ENCODE measurements around the gene MBTPS1.

The MBTPS1 gene

GRCh38 chr16:84031556-84031955, 85.2 kb downstream of the MBTPS1 start:
- Histone ChIP-seq H3K36me3 (ENCODE audit: control insufficient read depth in 2 of 2, insufficient read depth in 1 of 2, low read length in 2 of 2) (no peaks in the 10 kb centered on the region), H3K27ac (ENCODE audit: extremely low read depth, low read depth, low read length) (no peak overlapping the region), H3K4me1 (ENCODE audit: control insufficient read depth, insufficient read depth, low read length) (no peaks in the 10 kb centered on the region), H3K9me3 (ENCODE audit: control insufficient read depth, insufficient read depth, low read depth, low read length) (no peaks in the 10 kb centered on the region), H3K4me3 (ENCODE audit: low read depth, low read length) (no peak overlapping the region)
- TF ChIP-seq ZNF610 (tag by site-specific recombination; IDR thresholded peaks at IDR 0.05; ENCODE audit: borderline replicate concordance) (no peak), ZNF768 (tag by site-specific recombination; IDR thresholded peaks at IDR 0.05) (no peak), ZNF133 (tag by site-specific recombination; IDR thresholded peaks at IDR 0.05) (no peak), ZNF645 (tag by site-specific recombination; IDR thresholded peaks at IDR 0.05) (no peak), ZBTB48 (tag by site-specific recombination; IDR thresholded peaks at IDR 0.05) (no peak), GLIS2 (tag by site-specific recombination; IDR thresholded peaks at IDR 0.05) (no peak), SCRT2 (tag by site-specific recombination; IDR thresholded peaks at IDR 0.05) (no peak), OVOL3 (tag by site-specific recombination; IDR thresholded peaks at IDR 0.05) (no peak)
- TF ChIP-seq, protein P1, sequence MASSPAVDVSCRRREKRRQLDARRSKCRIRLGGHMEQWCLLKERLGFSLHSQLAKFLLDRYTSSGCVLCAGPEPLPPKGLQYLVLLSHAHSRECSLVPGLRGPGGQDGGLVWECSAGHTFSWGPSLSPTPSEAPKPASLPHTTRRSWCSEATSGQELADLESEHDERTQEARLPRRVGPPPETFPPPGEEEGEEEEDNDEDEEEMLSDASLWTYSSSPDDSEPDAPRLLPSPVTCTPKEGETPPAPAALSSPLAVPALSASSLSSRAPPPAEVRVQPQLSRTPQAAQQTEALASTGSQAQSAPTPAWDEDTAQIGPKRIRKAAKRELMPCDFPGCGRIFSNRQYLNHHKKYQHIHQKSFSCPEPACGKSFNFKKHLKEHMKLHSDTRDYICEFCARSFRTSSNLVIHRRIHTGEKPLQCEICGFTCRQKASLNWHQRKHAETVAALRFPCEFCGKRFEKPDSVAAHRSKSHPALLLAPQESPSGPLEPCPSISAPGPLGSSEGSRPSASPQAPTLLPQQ (tag by site-specific recombination; IDR thresholded peaks at IDR 0.05): no peak
- ChIA-PET POLR2A (no interaction called here), CTCF (interaction anchor here (0.6 to 1.6 kb wide), 2 partner anchors 31 to 59 kb away, joined by 4 to 5 read pairs; no protein-coding TSS in a partner anchor)

GRCh38 chr16:84029297-84030047, 87.3 kb downstream of the MBTPS1 start:
- Histone ChIP-seq H3K36me3 (ENCODE audit: control insufficient read depth in 2 of 2, insufficient read depth in 1 of 2, low read length in 2 of 2) (no peaks in the 10 kb centered on the region), H3K4me3 (ENCODE audit: low read depth, low read length) (no peak overlapping the region), H3K4me1 (ENCODE audit: control insufficient read depth, insufficient read depth, low read length) (no peaks in the 10 kb centered on the region), H3K9me3 (ENCODE audit: control insufficient read depth, insufficient read depth, low read depth, low read length) (no peaks in the 10 kb centered on the region), H3K27ac (ENCODE audit: extremely low read depth, low read depth, low read length) (no peak overlapping the region)
- 0 out of 2 replicates have a peak, but pooled peaks have one; percentile 9 for TF ChIP-seq ZFHX2 (tag by site-specific recombination; conservative IDR thresholded peaks at IDR 0.05)
- no peak for TF ChIP-seq ZNF510 (tag by site-specific recombination; IDR thresholded peaks at IDR 0.05; ENCODE audit: insufficient replicate concordance)
- TF ChIP-seq ZNF112 (tag by site-specific recombination; IDR thresholded peaks at IDR 0.05): no peak
- no peak for TF ChIP-seq ZNF639 (tag by site-specific recombination; IDR thresholded peaks at IDR 0.05)
- no peak for TF ChIP-seq REPIN1 (tag by site-specific recombination; IDR thresholded peaks at IDR 0.05; ENCODE audit: low read depth)
- peak; percentile 24; the same call in 1 of the 2 replicates for TF ChIP-seq EGR2 (tag by site-specific recombination; IDR thresholded peaks at IDR 0.05; ENCODE audit: low read depth)
- POLR2A ChIA-PET: no interaction called here
- CTCF ChIA-PET: interaction anchor here (0.7 kb wide), 1 partner anchor 1175 kb away, joined by 3 read pairs; no protein-coding TSS in a partner anchor

DNA sequence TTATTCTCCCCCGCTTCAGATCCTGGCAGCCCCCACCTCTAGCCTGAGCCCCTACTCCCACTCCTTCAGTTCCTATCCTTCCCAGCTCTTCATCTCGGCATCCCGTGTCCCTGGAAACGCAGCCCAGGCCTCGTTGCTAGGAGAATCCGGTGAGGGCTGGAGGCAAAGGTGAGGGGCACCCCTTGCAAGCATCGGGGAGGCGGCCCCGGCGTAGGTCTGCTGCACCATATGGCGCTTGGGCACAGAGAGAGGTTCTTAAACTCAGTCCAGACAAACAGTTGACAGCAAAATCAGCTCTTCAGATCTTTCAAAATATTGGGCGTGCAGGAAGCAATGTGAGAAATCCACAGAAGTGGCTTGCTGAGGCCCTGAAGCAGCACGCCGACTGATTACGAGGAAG, 89.1 kb downstream of the MBTPS1 start:
- H3K4me1 ChIP-seq (ENCODE audit: control insufficient read depth, insufficient read depth, low read length): no peaks in the 10 kb centered on the region
- no peaks in the 10 kb centered on the region for H3K9me3 ChIP-seq (ENCODE audit: control insufficient read depth, insufficient read depth, low read depth, low read length)
- H3K36me3 ChIP-seq (ENCODE audit: control insufficient read depth in 2 of 2, insufficient read depth in 1 of 2, low read length in 2 of 2): no peaks in the 10 kb centered on the region
- no peak overlapping the region for H3K4me3 ChIP-seq (ENCODE audit: low read depth, low read length)
- no peak overlapping the region for H3K27ac ChIP-seq (ENCODE audit: extremely low read depth, low read depth, low read length)
- POLR2A ChIA-PET: no interaction called here
- CTCF ChIA-PET: interaction anchor here (0.7 to 1.8 kb wide), 3 partner anchors 16 to 38 kb away, joined by 5 to 8 read pairs (median 5); no protein-coding TSS in a partner anchor
- TF ChIP-seq ZBTB48 (tag by site-specific recombination; IDR thresholded peaks at IDR 0.05): no peak
- TF ChIP-seq ZNF530 (tag by site-specific recombination; IDR thresholded peaks at IDR 0.05; ENCODE audit: low read depth): no peak
- TF ChIP-seq SCRT2 (tag by site-specific recombination; IDR thresholded peaks at IDR 0.05): no peak
- no peak for TF ChIP-seq ZSCAN4 (tag by site-specific recombination; IDR thresholded peaks at IDR 0.05)
- no peak for TF ChIP-seq ZNF133 (tag by site-specific recombination; IDR thresholded peaks at IDR 0.05)
- TF ChIP-seq PRDM1 (tag by site-specific recombination; IDR thresholded peaks at IDR 0.05): no peak
- no peak for TF ChIP-seq ZNF311 (tag by site-specific recombination; IDR thresholded peaks at IDR 0.05; ENCODE audit: borderline replicate concordance)
- TF ChIP-seq KLF16 (tag by site-specific recombination; IDR thresholded peaks at IDR 0.05): no peak
- no peak for TF ChIP-seq ZNF239 (tag by site-specific recombination; IDR thresholded peaks at IDR 0.05)
- no peak for TF ChIP-seq ZEB2 (tag by site-specific recombination; IDR thresholded peaks at IDR 0.05)
- TF ChIP-seq PRDM4 (tag by site-specific recombination; IDR thresholded peaks at IDR 0.05): no peak
- TF ChIP-seq ZBTB20 (tag by site-specific recombination; IDR thresholded peaks at IDR 0.05): no peak

All from HEK293 (cell line).